H9 (cell line): ENCODE measurements around the gene XPR1. TPM values are rescaled to one million over a fixed set of nuclear protein-coding genes. Genes with fewer than 3 reads are reported as not detected.

ENCODE experiments used
- DNase-seq: peaks from one replicate; pipeline ENCODE4 v3.0.0-alpha.2; 2017
- H2AFZ ChIP-seq: one replicate; pipeline ENCODE4 v1.6.1; 2013; ENCODE audit warnings: mild to moderate bottlenecking, low read length, control low read depth, moderate library complexity
- H2AK5ac ChIP-seq: 2 replicates; pipeline ENCODE4 v1.6.1; 2013; ENCODE audit warnings: low read length, control low read depth, mixed read lengths; ENCODE audit not compliant: insufficient read length
- H2BK120ac ChIP-seq: one replicate; pipeline ENCODE4 v1.6.1; 2013; ENCODE audit warnings: low read depth, mild to moderate bottlenecking, low read length, control low read depth, inconsistent platforms; ENCODE audit not compliant: poor library complexity, severe bottlenecking
- H2BK12ac ChIP-seq: 2 replicates; pipeline ENCODE4 v1.6.1; 2013; ENCODE audit warnings: low read length, control low read depth, mixed read lengths, low read depth; ENCODE audit not compliant: insufficient read length
- H2BK15ac ChIP-seq: 2 replicates; pipeline ENCODE4 v1.6.1; 2013; ENCODE audit warnings: low read depth, low read length, control low read depth
- H2BK20ac ChIP-seq: one replicate; pipeline ENCODE4 v1.6.1; 2013; ENCODE audit warnings: low read depth, mild to moderate bottlenecking, low read length, control low read depth, inconsistent platforms; ENCODE audit not compliant: poor library complexity, severe bottlenecking
- H2BK5ac ChIP-seq: 2 replicates; pipeline ENCODE4 v1.6.1; 2013; ENCODE audit warnings: low read length, control low read depth, mixed read lengths; ENCODE audit not compliant: insufficient read length
- H3K14ac ChIP-seq: 2 replicates; pipeline ENCODE4 v1.6.1; 2013; ENCODE audit warnings: low read length, control low read depth; ENCODE audit not compliant: insufficient read depth
- H3K18ac ChIP-seq: 2 replicates; pipeline ENCODE4 v1.6.1; 2013; ENCODE audit warnings: low read depth, mild to moderate bottlenecking, mixed read lengths, low read length, control low read depth; ENCODE audit not compliant: insufficient read length
- H3K23ac ChIP-seq: 2 replicates; pipeline ENCODE4 v1.6.1; 2013; ENCODE audit warnings: low read length, control low read depth, mixed read lengths, low read depth; ENCODE audit not compliant: insufficient read length
- H3K23me2 ChIP-seq: 2 replicates; pipeline ENCODE4 v1.6.1; 2013; ENCODE audit warnings: low read depth, mild to moderate bottlenecking, mixed read lengths, low read length, control low read depth; ENCODE audit not compliant: insufficient read length, poor library complexity, severe bottlenecking
- H3K27ac ChIP-seq: 2 replicates; pipeline ENCODE4 v1.5.1; 2013; ENCODE audit warnings: low read length, control low read depth, mixed read lengths, low read depth; ENCODE audit not compliant: insufficient read length
- H3K27me3 ChIP-seq: 2 replicates; pipeline ENCODE4 v1.6.1; 2013; ENCODE audit warnings: low read length, control low read depth, inconsistent platforms; ENCODE audit not compliant: insufficient read depth
- H3K4ac ChIP-seq: 2 replicates; pipeline ENCODE4 v1.6.1; 2013; ENCODE audit warnings: low read depth, mild to moderate bottlenecking, control low read depth, inconsistent platforms, low read length, moderate library complexity
- H3K4me1 ChIP-seq: 2 replicates; pipeline ENCODE4 v1.6.1; 2013; ENCODE audit warnings: low read length, control low read depth, inconsistent platforms; ENCODE audit not compliant: insufficient read depth
- H3K4me2 ChIP-seq: 2 replicates; pipeline ENCODE4 v1.6.1; 2013; ENCODE audit warnings: low read length, control low read depth, mixed read lengths; ENCODE audit not compliant: insufficient read length, insufficient read depth
- H3K56ac ChIP-seq: 2 replicates; pipeline ENCODE4 v1.6.1; 2013; ENCODE audit warnings: low read depth, mild to moderate bottlenecking, mixed read lengths, low read length, control low read depth; ENCODE audit not compliant: insufficient read length
- H3K79me1 ChIP-seq: 2 replicates; pipeline ENCODE4 v1.6.1; 2013; ENCODE audit warnings: low read depth, mild to moderate bottlenecking, moderate library complexity, low read length, control low read depth, inconsistent platforms; ENCODE audit not compliant: insufficient read depth, poor library complexity, severe bottlenecking
- H3K79me2 ChIP-seq: 2 replicates; pipeline ENCODE4 v1.6.1; 2013; ENCODE audit warnings: low read length, control low read depth, inconsistent platforms; ENCODE audit not compliant: insufficient read depth
- H3K9ac ChIP-seq: 2 replicates; pipeline ENCODE4 v1.6.1; 2013; ENCODE audit warnings: low read length, control low read depth, mixed read lengths; ENCODE audit not compliant: insufficient read length; ENCODE audit errors: extremely low read depth
- H3K9me3 ChIP-seq: one replicate; pipeline ENCODE4 v1.6.1; 2013; ENCODE audit warnings: low read depth, low read length, inconsistent platforms; ENCODE audit not compliant: control insufficient read depth
- H3T11ph ChIP-seq: one replicate; pipeline ENCODE4 v1.6.1; 2013; ENCODE audit warnings: mild to moderate bottlenecking, low read length, control low read depth, inconsistent platforms
- H4K20me1 ChIP-seq: one replicate; pipeline ENCODE4 v1.6.1; 2013; ENCODE audit not compliant: control insufficient read depth, insufficient read length, insufficient read depth
- H4K5ac ChIP-seq: 2 replicates; pipeline ENCODE4 v1.6.1; 2013; ENCODE audit warnings: low read depth, mild to moderate bottlenecking, mixed read lengths, low read length, control low read depth; ENCODE audit not compliant: insufficient read length
- H4K8ac ChIP-seq: replicated peaks from 2 replicates; pipeline ENCODE4 v1.6.1; 2013; ENCODE audit warnings: low read length, control low read depth, mixed read lengths, low read depth; ENCODE audit not compliant: insufficient read length
- H4K91ac ChIP-seq: 2 replicates; pipeline ENCODE4 v1.6.1; 2013; ENCODE audit warnings: low read depth, mild to moderate bottlenecking, moderate library complexity, mixed read lengths, low read length, control low read depth; ENCODE audit not compliant: insufficient read length
- H3K27ac Mint-ChIP-seq, 3 experiments: 2 replicates in 2 of 3; 3 replicates in 1 of 3; pipeline ENCODE4 v1.8.0; 2020 to 2021; ENCODE audit warnings: mixed read lengths in 3 of 3, mild to moderate bottlenecking in 1 of 3, moderate library complexity in 1 of 3
- H3K27me3 Mint-ChIP-seq: 2 replicates; pipeline ENCODE4 v1.8.0; 2021; ENCODE audit warnings: low read depth, mild to moderate bottlenecking, moderate library complexity, mixed read lengths
- H3K36me3 Mint-ChIP-seq, 3 experiments: 2 replicates in 2 of 3; 3 replicates in 1 of 3; pipeline ENCODE4 v1.8.0; 2020 to 2021; ENCODE audit warnings: low read depth in 3 of 3, mixed read lengths in 3 of 3; ENCODE audit not compliant: insufficient read depth in 1 of 3
- H3K4me1 Mint-ChIP-seq, 2 experiments: 2 replicates each; pipeline ENCODE4 v1.8.0; 2020; ENCODE audit warnings: mixed read lengths in 2 of 2
- H3K4me3 Mint-ChIP-seq, 2 experiments: 2 replicates in 1 of 2; 3 replicates in 1 of 2; pipeline ENCODE4 v1.8.0; 2020 to 2021; ENCODE audit warnings: mild to moderate bottlenecking in 2 of 2, mixed read lengths in 2 of 2, moderate library complexity in 1 of 2
- H3K9me3 Mint-ChIP-seq, 2 experiments: 2 replicates in 1 of 2; 3 replicates in 1 of 2; pipeline ENCODE4 v1.8.0; 2020; ENCODE audit warnings: mild to moderate bottlenecking in 2 of 2, mixed read lengths in 2 of 2, moderate library complexity in 1 of 2
- CTCF ChIP-seq: fragments of 200-600 bp; sonication (generic); conservative IDR thresholded peaks from 3 replicates; pipeline ENCODE4 v1.8.0; 2021; ENCODE audit warnings: antibody characterized with exemption, mild to moderate bottlenecking
- WGBS: extraction: QIAGEN DNeasy Blood & Tissue Kit; methylation state at CpG from one replicate; pipeline ENCODE4 v1.1.7; 2013; ENCODE audit warnings: missing lambda C conversion rate, low lambda C conversion rate, mixed read lengths; ENCODE audit not compliant: insufficient read length; ENCODE audit errors: extremely low coverage; 5-methylcytosine and 5-hydroxymethylcytosine counted together
- total RNA-seq: library from RNA; stranded (reverse); gene quantifications from 2 replicates; pipeline ENCODE4 v1.2.1, GENCODE V29; 2021

Gene XPR1
- total RNA-seq, 1 experiment from 2014 or later: 34.1 TPM

- H2AFZ ChIP-seq: no peak overlapping the region
Measured at GRCh38 chr1:180762796-180763195, 131.0 kb downstream of the XPR1 start.

More at GRCh38 chr1:180762796-180763195, 131.0 kb downstream of the XPR1 start:
- H2BK20ac ChIP-seq: no peak overlapping the region
- H3K79me2 ChIP-seq: no peaks in the 10 kb centered on the region
- no CpG with 5 or more reads among the region's 5 CpGs for WGBS
- H3K14ac ChIP-seq: no peak overlapping the region
- H3K27me3 ChIP-seq: no peaks in the 10 kb centered on the region
- no peak overlapping the region for H2BK15ac ChIP-seq
- H3K56ac ChIP-seq: no peak overlapping the region
- H2AK5ac ChIP-seq: no peak overlapping the region
- H3K18ac ChIP-seq: no peak overlapping the region
- no peaks in the 10 kb centered on the region for H3K23me2 ChIP-seq
- H2BK120ac ChIP-seq: no peak overlapping the region
- H4K8ac ChIP-seq: no peak overlapping the region
- H2BK5ac ChIP-seq: no peak overlapping the region
- no peak overlapping the region for H3K9ac ChIP-seq
- H4K91ac ChIP-seq: no peak overlapping the region
- H3K4me1 ChIP-seq: no peaks in the 10 kb centered on the region
- H3K4me1 Mint-ChIP-seq: no peaks in the 10 kb centered on the region
- H3K36me3 Mint-ChIP-seq: peaks cover 0 to 5% (median 4%) of the 10 kb centered on the region in 3 experiments; a peak in 2 of 7 replicates
- H3K27me3 Mint-ChIP-seq: no peaks in the 10 kb centered on the region
- no peak overlapping the region for H3K27ac Mint-ChIP-seq
- H4K5ac ChIP-seq: no peak overlapping the region
- H3K4ac ChIP-seq: no peak overlapping the region
- H3K23ac ChIP-seq: no peak overlapping the region
- no peak overlapping the region for H3T11ph ChIP-seq
- DNase-seq: no peak
- peaks cover 4 to 10% of the 10 kb centered on the region in 2 experiments; a peak in 4 of 5 replicates for H3K9me3 Mint-ChIP-seq
- H3K4me2 ChIP-seq: no peak overlapping the region
- H3K79me1 ChIP-seq: no peaks in the 10 kb centered on the region
- no peak overlapping the region for H3K27ac ChIP-seq
- H3K9me3 ChIP-seq: no peaks in the 10 kb centered on the region
- no peaks in the 10 kb centered on the region for H4K20me1 ChIP-seq
- no peak for TF ChIP-seq CTCF
- H3K4me3 Mint-ChIP-seq: no peak overlapping the region
- H2BK12ac ChIP-seq: no peak overlapping the region
